ENCODE results near the gene LYPD8. TPM values are rescaled to one million over a fixed set of nuclear protein-coding genes. Genes with fewer than 3 reads are reported as not detected.

The LYPD8 gene
- total and polyA plus RNA-seq, 2 experiments from 2014 or later = not detected

DNA sequence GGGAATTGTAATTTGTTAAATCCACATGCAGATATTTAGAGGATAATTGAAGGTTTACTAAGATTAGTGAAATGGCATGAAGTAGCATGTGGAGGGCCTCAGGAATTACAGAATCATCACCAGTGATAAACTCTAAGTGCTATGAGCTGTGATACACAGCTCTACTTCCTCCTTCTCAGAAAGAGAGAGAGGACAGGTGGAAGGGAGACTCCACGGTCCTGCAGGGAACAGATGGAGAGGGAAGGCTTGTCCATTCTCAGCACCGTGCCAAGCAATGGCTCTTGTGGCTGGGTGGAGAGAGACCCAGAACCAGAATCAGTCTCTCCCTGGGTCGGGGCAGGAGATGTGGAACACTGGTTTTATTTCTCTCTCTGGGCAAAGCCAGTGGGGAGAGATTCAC lies 27.8 kb upstream of the LYPD8 start:
- Histone ChIP-seq H3K79me2 (replicated peaks; ENCODE audit: insufficient read depth) (no peaks in the 10 kb centered on the region), H3F3A (replicated peaks; ENCODE audit: low read depth) (no peaks in the 10 kb centered on the region), H3K27me3 (ENCODE audit: insufficient read depth) (no peaks in the 10 kb centered on the region), H2AFZ (no peak overlapping the region), H3K36me3 (ENCODE audit: insufficient read depth) (peaks cover 5% of the 10 kb centered on the region; the same call in 1 of the 2 replicates), H3K4me1 (ENCODE audit: insufficient read depth) (no peaks in the 10 kb centered on the region), H3K4me3 (no peak overlapping the region), H4K20me1 (replicated peaks; ENCODE audit: insufficient read depth) (no peaks in the 10 kb centered on the region), H3K27ac (ENCODE audit: low read depth) (no peak overlapping the region), H3K9me2 (ENCODE audit: insufficient read depth) (no peaks in the 10 kb centered on the region), H3K4me2 (no peak overlapping the region)
- Mint-ChIP-seq H3K36me3 (ENCODE audit: low read depth) (peaks cover 27% of the 10 kb centered on the region), H3K9me3 (peaks cover 97% of the 10 kb centered on the region), H3K4me1 (no peaks in the 10 kb centered on the region), H3K27ac (no peak overlapping the region), H3K4me3 (no peak overlapping the region), H3K27me3 (ENCODE audit: insufficient read depth, low read depth, poor library complexity) (peaks cover 4% of the 10 kb centered on the region)
- ATAC-seq (no peak), DNase-seq (ENCODE audit: low spot score) (no peak)
- no peak for TF ChIP-seq ZNF331 (CRISPR knock-in tag; IDR thresholded peaks at IDR 0.05; ENCODE audit: low read depth)
- TF ChIP-seq POLR2AphosphoS5 (IDR thresholded peaks at IDR 0.05; ENCODE audit: low read depth) = no peak
- TF ChIP-seq CREB1 (CRISPR knock-in tag; IDR thresholded peaks at IDR 0.05; ENCODE audit: low read depth) = no peak
- TF ChIP-seq, protein P1, sequence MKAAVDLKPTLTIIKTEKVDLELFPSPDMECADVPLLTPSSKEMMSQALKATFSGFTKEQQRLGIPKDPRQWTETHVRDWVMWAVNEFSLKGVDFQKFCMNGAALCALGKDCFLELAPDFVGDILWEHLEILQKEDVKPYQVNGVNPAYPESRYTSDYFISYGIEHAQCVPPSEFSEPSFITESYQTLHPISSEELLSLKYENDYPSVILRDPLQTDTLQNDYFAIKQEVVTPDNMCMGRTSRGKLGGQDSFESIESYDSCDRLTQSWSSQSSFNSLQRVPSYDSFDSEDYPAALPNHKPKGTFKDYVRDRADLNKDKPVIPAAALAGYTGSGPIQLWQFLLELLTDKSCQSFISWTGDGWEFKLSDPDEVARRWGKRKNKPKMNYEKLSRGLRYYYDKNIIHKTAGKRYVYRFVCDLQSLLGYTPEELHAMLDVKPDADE (IDR thresholded peaks at IDR 0.05) = no peak
- no peak for TF ChIP-seq JUNB (IDR thresholded peaks at IDR 0.05; ENCODE audit: unreplicated experiment)
- TF ChIP-seq ZNF114 (CRISPR knock-in tag; IDR thresholded peaks at IDR 0.05) = no peak
- TF ChIP-seq, protein P2, sequence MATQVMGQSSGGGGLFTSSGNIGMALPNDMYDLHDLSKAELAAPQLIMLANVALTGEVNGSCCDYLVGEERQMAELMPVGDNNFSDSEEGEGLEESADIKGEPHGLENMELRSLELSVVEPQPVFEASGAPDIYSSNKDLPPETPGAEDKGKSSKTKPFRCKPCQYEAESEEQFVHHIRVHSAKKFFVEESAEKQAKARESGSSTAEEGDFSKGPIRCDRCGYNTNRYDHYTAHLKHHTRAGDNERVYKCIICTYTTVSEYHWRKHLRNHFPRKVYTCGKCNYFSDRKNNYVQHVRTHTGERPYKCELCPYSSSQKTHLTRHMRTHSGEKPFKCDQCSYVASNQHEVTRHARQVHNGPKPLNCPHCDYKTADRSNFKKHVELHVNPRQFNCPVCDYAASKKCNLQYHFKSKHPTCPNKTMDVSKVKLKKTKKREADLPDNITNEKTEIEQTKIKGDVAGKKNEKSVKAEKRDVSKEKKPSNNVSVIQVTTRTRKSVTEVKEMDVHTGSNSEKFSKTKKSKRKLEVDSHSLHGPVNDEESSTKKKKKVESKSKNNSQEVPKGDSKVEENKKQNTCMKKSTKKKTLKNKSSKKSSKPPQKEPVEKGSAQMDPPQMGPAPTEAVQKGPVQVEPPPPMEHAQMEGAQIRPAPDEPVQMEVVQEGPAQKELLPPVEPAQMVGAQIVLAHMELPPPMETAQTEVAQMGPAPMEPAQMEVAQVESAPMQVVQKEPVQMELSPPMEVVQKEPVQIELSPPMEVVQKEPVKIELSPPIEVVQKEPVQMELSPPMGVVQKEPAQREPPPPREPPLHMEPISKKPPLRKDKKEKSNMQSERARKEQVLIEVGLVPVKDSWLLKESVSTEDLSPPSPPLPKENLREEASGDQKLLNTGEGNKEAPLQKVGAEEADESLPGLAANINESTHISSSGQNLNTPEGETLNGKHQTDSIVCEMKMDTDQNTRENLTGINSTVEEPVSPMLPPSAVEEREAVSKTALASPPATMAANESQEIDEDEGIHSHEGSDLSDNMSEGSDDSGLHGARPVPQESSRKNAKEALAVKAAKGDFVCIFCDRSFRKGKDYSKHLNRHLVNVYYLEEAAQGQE (IDR thresholded peaks at IDR 0.05; ENCODE audit: unreplicated experiment) = no peak
- TF ChIP-seq NANOG (IDR thresholded peaks at IDR 0.05; ENCODE audit: borderline replicate concordance) = no peak
- TF ChIP-seq EZH2 (IDR thresholded peaks at IDR 0.05; ENCODE audit: low read depth, unreplicated experiment) = no peak
- TF ChIP-seq, protein P3, sequence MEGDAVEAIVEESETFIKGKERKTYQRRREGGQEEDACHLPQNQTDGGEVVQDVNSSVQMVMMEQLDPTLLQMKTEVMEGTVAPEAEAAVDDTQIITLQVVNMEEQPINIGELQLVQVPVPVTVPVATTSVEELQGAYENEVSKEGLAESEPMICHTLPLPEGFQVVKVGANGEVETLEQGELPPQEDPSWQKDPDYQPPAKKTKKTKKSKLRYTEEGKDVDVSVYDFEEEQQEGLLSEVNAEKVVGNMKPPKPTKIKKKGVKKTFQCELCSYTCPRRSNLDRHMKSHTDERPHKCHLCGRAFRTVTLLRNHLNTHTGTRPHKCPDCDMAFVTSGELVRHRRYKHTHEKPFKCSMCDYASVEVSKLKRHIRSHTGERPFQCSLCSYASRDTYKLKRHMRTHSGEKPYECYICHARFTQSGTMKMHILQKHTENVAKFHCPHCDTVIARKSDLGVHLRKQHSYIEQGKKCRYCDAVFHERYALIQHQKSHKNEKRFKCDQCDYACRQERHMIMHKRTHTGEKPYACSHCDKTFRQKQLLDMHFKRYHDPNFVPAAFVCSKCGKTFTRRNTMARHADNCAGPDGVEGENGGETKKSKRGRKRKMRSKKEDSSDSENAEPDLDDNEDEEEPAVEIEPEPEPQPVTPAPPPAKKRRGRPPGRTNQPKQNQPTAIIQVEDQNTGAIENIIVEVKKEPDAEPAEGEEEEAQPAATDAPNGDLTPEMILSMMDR (conservative IDR thresholded peaks at IDR 0.05; ENCODE audit: low read depth in 2 of 2) = no peak
- TF ChIP-seq STAT1 (IDR thresholded peaks at IDR 0.05; ENCODE audit: unreplicated experiment) = no peak
- no peak for TF ChIP-seq ZNF462 (CRISPR knock-in tag; IDR thresholded peaks at IDR 0.05)
- no peak for TF ChIP-seq EZH2phosphoT487 (IDR thresholded peaks at IDR 0.05; ENCODE audit: unreplicated experiment)
